K562 treated with DMSO at 1 percent for 48 hours (cell line): ENCODE results near the gene NCBP1. TPM values are rescaled to one million over a fixed set of nuclear protein-coding genes. Genes with fewer than 3 reads are reported as not detected.

Source experiments
- total RNA-seq: library from RNA; unstranded; fragments of 300-600 nt; gene quantifications from 2 replicates; pipeline ENCODE4 v1.2.3, GENCODE V29; 2022; ENCODE audit warnings: low replicate concordance; ENCODE audit errors: extremely low read depth

The NCBP1 gene, protein sequence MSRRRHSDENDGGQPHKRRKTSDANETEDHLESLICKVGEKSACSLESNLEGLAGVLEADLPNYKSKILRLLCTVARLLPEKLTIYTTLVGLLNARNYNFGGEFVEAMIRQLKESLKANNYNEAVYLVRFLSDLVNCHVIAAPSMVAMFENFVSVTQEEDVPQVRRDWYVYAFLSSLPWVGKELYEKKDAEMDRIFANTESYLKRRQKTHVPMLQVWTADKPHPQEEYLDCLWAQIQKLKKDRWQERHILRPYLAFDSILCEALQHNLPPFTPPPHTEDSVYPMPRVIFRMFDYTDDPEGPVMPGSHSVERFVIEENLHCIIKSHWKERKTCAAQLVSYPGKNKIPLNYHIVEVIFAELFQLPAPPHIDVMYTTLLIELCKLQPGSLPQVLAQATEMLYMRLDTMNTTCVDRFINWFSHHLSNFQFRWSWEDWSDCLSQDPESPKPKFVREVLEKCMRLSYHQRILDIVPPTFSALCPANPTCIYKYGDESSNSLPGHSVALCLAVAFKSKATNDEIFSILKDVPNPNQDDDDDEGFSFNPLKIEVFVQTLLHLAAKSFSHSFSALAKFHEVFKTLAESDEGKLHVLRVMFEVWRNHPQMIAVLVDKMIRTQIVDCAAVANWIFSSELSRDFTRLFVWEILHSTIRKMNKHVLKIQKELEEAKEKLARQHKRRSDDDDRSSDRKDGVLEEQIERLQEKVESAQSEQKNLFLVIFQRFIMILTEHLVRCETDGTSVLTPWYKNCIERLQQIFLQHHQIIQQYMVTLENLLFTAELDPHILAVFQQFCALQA
- not detected in 2 replicates for total RNA-seq

DNA sequence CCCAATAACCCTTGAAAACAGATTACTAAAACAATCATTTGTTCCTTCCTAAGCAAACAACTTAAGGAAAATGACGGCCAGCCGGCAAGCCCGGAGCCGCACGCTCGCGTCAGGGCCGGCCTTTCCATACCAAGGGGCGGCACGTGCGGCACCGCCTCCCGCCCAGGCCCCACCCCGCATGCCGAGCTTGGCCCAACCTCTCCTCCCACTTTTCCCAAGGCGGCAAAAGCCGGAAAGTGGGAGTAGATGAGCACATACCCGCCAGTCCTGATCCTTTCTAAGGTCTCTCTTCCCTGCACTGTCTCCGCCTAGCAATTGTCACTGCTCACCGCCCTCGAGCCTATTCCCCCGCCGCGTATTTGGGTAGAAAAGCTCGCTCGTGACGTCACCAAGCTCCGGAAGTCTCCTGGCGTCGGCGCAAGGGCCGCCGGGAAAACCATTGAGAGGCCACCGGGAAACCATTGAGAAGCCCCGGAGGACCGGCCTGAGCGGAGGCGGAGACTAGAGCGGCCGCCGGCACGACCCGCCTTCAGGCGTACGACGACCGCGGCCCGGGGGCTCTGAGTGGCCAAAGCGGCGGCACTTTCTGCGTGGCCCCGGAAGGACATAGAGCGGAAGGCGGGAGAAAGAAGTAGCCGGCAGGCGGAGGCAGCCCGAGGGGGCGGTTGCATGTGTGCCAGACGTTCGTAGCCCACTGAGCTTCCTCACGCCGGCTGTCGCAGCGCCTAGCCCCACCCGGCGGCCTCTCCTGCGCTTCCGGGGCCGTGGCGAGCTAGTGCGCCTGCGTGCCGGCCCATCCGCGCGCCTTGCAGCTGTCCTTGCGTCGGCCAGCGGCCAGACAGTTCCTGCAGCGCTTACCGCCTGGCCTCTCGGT is at the start of gene NCBP1, which contains the start of gene TSTD2:
TSS of gene NCBP1 (plus strand) at position 837 of the 874 bp plus-strand sequence. CDS start 61 bp downstream, outside the sequence.
TSS of gene TSTD2 (minus strand) at position 384 of the 874 bp plus-strand sequence. CDS start 5,806 bp downstream, outside the sequence.

DNA sequence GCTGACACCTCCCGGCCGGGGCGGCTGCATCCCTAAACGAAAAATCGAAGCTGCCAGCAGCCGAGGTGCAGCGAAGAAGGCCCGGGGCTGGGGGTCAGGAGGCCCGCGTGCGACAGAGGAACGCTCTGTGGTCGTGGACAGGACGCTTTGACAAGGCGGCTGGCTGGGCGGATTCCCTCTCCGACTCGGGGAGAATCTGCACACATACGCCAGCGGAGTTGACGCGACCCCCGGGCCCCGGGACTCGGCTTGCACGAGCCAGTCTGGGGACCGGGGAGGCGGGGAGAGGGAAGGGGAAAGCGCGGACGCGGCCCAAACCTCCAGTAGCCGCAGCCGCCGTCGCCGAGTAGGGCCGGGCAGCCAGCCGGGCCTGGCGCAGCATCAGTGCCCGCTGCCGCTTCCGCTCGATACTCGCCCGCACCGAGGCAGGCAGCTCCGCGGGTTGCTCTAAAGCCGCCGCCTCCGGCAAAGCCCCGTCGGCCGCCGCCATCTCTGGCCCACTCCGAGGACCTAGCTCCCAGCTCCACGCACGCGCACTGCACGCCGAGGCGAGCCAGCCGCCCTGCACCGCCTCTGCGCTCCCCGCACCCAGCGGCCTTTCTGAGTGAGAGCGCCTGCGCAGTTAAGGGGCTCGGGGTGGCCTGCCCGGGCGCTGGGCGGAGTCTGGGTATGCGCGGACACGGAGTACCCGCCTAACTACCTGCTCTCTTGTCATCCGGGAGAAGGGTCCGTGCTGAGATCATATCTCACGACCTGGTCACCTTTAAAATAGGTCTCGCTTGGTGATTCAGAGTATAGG is 63.4 kb downstream of the NCBP1 start, which contains the start of gene XPA:
TSS of gene XPA (minus strand) at position 538 of the 799 bp plus-strand sequence. CDS start at position 490, 48 bp downstream.

Other genes starting within 250 kb of the NCBP1 start
- not detected in 2 replicates for gene TDRD7, start 221.7 kb upstream of the NCBP1 start, total RNA-seq
- gene TMOD1, start 132.2 kb upstream of the NCBP1 start, total RNA-seq, result not detected in 2 replicates
- gene TSTD2, start 453 bp upstream of the NCBP1 start, total RNA-seq, result not detected in 2 replicates
- gene XPA, start 63.5 kb downstream of the NCBP1 start, total RNA-seq, result not detected in 2 replicates
- gene FOXE1, start 219.4 kb downstream of the NCBP1 start, total RNA-seq, result not detected in 2 replicates